A549 treated with CORT108297 at 1 μM for 4 hours (cell line): ENCODE results near the gene ADAMTS16. TPM values are rescaled to one million over a fixed set of nuclear protein-coding genes. Genes with fewer than 3 reads are reported as not detected.

Experiments
- total RNA-seq: library from RNA; stranded (reverse); fragments of 200-300 nt; extraction: Qiagen RNA extraction; gene quantifications from 5 replicates; pipeline ENCODE4 v1.2.3, GENCODE V29; 2022

ADAMTS16 gene, protein sequence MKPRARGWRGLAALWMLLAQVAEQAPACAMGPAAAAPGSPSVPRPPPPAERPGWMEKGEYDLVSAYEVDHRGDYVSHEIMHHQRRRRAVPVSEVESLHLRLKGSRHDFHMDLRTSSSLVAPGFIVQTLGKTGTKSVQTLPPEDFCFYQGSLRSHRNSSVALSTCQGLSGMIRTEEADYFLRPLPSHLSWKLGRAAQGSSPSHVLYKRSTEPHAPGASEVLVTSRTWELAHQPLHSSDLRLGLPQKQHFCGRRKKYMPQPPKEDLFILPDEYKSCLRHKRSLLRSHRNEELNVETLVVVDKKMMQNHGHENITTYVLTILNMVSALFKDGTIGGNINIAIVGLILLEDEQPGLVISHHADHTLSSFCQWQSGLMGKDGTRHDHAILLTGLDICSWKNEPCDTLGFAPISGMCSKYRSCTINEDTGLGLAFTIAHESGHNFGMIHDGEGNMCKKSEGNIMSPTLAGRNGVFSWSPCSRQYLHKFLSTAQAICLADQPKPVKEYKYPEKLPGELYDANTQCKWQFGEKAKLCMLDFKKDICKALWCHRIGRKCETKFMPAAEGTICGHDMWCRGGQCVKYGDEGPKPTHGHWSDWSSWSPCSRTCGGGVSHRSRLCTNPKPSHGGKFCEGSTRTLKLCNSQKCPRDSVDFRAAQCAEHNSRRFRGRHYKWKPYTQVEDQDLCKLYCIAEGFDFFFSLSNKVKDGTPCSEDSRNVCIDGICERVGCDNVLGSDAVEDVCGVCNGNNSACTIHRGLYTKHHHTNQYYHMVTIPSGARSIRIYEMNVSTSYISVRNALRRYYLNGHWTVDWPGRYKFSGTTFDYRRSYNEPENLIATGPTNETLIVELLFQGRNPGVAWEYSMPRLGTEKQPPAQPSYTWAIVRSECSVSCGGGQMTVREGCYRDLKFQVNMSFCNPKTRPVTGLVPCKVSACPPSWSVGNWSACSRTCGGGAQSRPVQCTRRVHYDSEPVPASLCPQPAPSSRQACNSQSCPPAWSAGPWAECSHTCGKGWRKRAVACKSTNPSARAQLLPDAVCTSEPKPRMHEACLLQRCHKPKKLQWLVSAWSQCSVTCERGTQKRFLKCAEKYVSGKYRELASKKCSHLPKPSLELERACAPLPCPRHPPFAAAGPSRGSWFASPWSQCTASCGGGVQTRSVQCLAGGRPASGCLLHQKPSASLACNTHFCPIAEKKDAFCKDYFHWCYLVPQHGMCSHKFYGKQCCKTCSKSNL
- 1.6 to 2.5 TPM (median 1.6 TPM) in 5 replicates for total RNA-seq

DNA sequence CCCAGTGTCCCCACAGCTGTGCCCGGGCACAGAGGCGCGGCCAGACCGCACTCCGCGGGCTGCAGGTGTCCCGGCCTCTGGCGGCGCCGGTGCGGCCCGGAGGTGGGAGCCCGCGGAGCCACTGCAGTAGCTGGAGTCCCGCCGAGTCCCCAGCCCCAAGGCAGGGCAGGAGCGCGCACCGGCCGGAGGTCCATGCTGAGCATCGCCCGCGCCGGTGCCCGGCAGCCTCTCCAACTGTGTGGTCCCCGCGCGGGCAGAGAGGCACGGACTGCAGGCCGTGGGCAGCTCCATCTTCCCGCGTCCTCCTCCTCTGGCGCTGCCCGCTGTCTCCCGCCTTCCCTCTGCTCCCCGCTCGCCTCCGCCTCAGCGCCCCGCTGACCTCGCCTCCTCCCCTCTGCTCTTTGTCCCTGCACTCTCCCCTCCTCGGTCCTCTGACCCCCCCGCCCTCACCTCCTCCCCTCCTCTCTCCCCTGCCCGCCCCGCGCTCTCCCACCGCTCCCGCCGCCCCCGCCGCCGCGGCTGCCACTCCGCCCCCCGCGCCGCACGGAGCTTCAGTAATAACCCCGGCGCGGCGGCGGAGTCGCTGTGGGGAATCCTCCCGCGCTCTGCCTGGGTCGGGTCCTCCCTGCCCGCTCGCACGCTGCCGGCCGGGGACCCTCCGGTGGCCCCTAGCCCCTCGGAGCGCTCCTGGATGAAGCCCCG is at the start of gene ADAMTS16:
ADAMTS16 (plus strand) TSS at position 554 of the 702 bp plus-strand sequence; CDS start at position 692, 138 bp downstream.

